Tongue (tissue), 2 donors: ENCODE results near the gene CRTC2. TPM values are rescaled to one million over a fixed set of nuclear protein-coding genes. Genes with fewer than 3 reads are reported as not detected.

Experiments used
- small RNA-seq: library from RNA; depleted of rRNA; stranded (forward); fragments of <200 nt; gene quantifications from one replicate; pipeline ENCODE3, GENCODE V24; 2014; ENCODE audit warnings: low replicate concordance
- total RNA-seq: library from RNA; depleted of rRNA; stranded (reverse); fragments of >200 nt; gene quantifications from one replicate; pipeline ENCODE4 v1.2.3, GENCODE V29; 2014

CRTC2 gene
- total RNA-seq, 1 donor from 2014 or later: 3.2 TPM

Small RNAs within 50 kb of the gene (small RNA-seq; reads per million reads assigned to genes)
- 0.08 reads per million for gene MIR6737

Other genes with a start within 250 kb of the CRTC2 start
- 34.9 TPM for gene INTS3, start 230.6 kb downstream of the CRTC2 start, total RNA-seq
- gene SLC27A3, start 183.2 kb downstream of the CRTC2 start, total RNA-seq: 15.2 TPM
- 11.2 TPM for gene GATAD2B, start 35.6 kb downstream of the CRTC2 start, total RNA-seq
- gene DENND4B, start 11.9 kb downstream of the CRTC2 start, total RNA-seq: 31.1 TPM
- gene SLC39A1, start 4.9 kb upstream of the CRTC2 start, total RNA-seq: 59.3 TPM
- 12.0 TPM for gene CREB3L4, start 9.3 kb upstream of the CRTC2 start, total RNA-seq
- gene JTB, start 19.1 kb upstream of the CRTC2 start, total RNA-seq: 125 TPM
- gene RAB13, start 27.7 kb upstream of the CRTC2 start, total RNA-seq: 27.0 TPM
- gene RPS27, start 32.1 kb upstream of the CRTC2 start, total RNA-seq: 1,230 TPM
- 0.21 TPM for gene NUP210L, start 196.5 kb upstream of the CRTC2 start, total RNA-seq
- gene TPM3, start 233.5 kb upstream of the CRTC2 start, total RNA-seq: 278 TPM
- gene CFAP141, start 247.7 kb upstream of the CRTC2 start, total RNA-seq: not detected